AG04450 (cell line): ENCODE measurements around the gene BCAS1. TPM values are rescaled to one million over a fixed set of nuclear protein-coding genes. Genes with fewer than 3 reads are reported as not detected.
"Not testable (repeated sequence)": the region's sequence is repeated elsewhere in the genome, so short reads cannot be mapped to it uniquely, and the experiment has no call there.

ENCODE experiments used
- CTCF ChIA-PET: fragments of 300-600, 350-600 bp; formaldehyde crosslinking; extraction: SDS; loops from one replicate; lab custom pipeline; 2022; ENCODE audit warnings: antibody characterized with exemption, inconsistent platforms; lab: Charles Lee
- POLR2A ChIA-PET: fragments of 350-600 bp; formaldehyde crosslinking; extraction: SDS; loops from one replicate; lab custom pipeline; 2021; ENCODE audit warnings: antibody characterized with exemption, inconsistent platforms; lab: Yijun Ruan, JAX
- DNase-seq: peaks from one replicate; pipeline ENCODE4 v3.0.0-alpha.2; 2011; ENCODE audit warnings: low read depth, low spot score
- H3K27ac ChIP-seq: one replicate; pipeline ENCODE4 v1.5.1; 2012; ENCODE audit warnings: low read depth, low read length, control low read depth
- H3K27me3 ChIP-seq: one replicate; pipeline ENCODE4 v1.6.0; 2012; ENCODE audit warnings: low read length; ENCODE audit not compliant: control insufficient read depth, insufficient read depth
- H3K4me3 ChIP-seq: 2 replicates; pipeline ENCODE4 v1.5.1; 2011; ENCODE audit warnings: mild to moderate bottlenecking, low read depth, low read length, control low read depth
- H3K9me3 ChIP-seq: 2 replicates; pipeline ENCODE4 v1.5.1; 2012; ENCODE audit warnings: low read length; ENCODE audit not compliant: control insufficient read depth, insufficient read depth
- CTCF ChIP-seq: IDR thresholded peaks from 2 replicates; pipeline ENCODE4 v1.5.1; 2011; ENCODE audit warnings: low read depth, low read length, control low read depth, inconsistent platforms
- polyA plus RNA-seq: library from polyadenylated mRNA; depleted of rRNA; stranded (reverse); fragments of >200 nt; gene quantifications from 2 replicates; pipeline ENCODE4 v1.2.3, GENCODE V29; 2011

The BCAS1 gene
- polyA plus RNA-seq, 1 experiment: not detected

GRCh38 chr20:53934421-53935343 is 135.7 kb downstream of the BCAS1 start:
- H3K27ac ChIP-seq: no peak overlapping the region
- CTCF ChIA-PET: interaction anchor here (0.6 to 11.6 kb wide), 6 partner anchors 19 to 387 kb away, joined by 3 to 154 read pairs (median 6); no protein-coding TSS in a partner anchor
- no peaks in the 10 kb centered on the region for H3K9me3 ChIP-seq
- TF ChIP-seq CTCF: no peak
- no peak overlapping the region for H3K4me3 ChIP-seq
- no peaks in the 10 kb centered on the region for H3K27me3 ChIP-seq
- DNase-seq: no peak
- POLR2A ChIA-PET: interaction anchor here (0.7 kb wide), 1 partner anchor 8 kb away, joined by 3 read pairs; no protein-coding TSS in a partner anchor

DNA sequence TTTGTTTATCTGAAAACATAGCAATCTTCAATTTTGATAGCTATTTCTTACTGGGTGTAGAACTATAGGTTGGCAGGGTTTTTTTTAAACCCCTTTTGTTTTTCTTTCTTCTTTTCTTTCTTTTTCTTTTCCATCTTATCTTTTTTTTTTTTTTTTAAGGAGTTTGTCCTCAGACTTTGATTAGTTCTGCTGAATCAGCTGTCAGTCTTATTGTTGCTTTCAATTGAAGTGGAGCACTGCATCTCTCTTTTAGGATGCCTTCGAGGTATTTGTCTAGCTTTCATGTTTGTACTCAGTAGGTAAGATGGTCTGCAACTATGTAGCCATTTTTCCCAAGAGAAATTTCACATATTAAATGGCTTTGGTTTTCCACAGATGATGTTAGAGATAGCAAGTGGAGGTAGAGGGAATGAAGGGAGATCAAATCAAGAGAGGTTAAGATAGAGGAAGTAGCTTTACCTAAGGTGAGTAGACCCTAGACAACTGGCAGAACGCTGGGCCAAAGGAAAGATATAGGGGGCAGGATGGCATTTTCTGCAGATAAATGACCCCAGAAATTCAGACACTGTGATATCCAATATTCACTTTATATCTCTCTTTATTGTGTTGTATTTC is 137.1 kb downstream of the BCAS1 start:
- no peak overlapping the region for H3K27ac ChIP-seq
- POLR2A ChIA-PET: interaction anchor here (0.6 kb wide), 1 partner anchor 219 kb away, joined by 6 read pairs; no protein-coding TSS in a partner anchor

GRCh38 chr20:53932655-53933192 is 137.7 kb downstream of the BCAS1 start:
- H3K4me3 ChIP-seq, DNase-seq, H3K27me3 ChIP-seq, H3K9me3 ChIP-seq, POLR2A ChIA-PET, H3K27ac ChIP-seq: not testable (repeated sequence)
- CTCF ChIA-PET: interaction anchor here (0.7 to 11.6 kb wide), 5 partner anchors 11 to 385 kb away, joined by 3 to 154 read pairs (median 17); no protein-coding TSS in a partner anchor

More for the DNA sequence above, 137.1 kb downstream of the BCAS1 start:
- CTCF ChIA-PET: interaction anchor here (4.6 to 11.6 kb wide), 2 partner anchors 18 to 353 kb away, joined by 38 to 154 read pairs; no protein-coding TSS in a partner anchor
- H3K4me3 ChIP-seq: no peak overlapping the region
- H3K27me3 ChIP-seq: no peaks in the 10 kb centered on the region
- TF ChIP-seq CTCF: no peak
- DNase-seq: no peak
- no peaks in the 10 kb centered on the region for H3K9me3 ChIP-seq

DNA sequence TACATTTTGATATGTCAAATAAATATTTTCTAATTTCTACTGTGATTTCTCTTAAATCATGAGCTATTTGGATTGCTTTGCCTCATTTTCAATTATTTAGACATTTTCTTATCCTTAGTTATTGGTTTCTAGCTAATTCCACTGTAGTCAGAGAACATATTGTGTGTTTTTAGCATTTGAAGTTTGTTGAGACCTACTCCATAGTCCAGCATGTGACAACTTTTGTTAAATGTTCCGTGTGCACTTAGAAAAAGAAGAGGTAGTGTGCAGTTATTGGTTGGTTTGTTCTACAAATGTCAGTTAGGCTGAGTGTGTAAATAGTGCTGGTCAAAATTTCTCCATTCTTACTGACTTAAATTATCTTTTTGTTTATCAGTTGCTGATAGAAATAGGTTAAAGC is 138.8 kb downstream of the BCAS1 start:
- ChIA-PET POLR2A (no interaction called here), CTCF (interaction anchor here (1.1 to 11.6 kb wide), 5 partner anchors 9 to 351 kb away, joined by 4 to 154 read pairs (median 17); no protein-coding TSS in a partner anchor)
- TF ChIP-seq CTCF: no peak
- no peak for DNase-seq
- no peaks in the 10 kb centered on the region for H3K27me3 ChIP-seq
- H3K4me3 ChIP-seq: no peak overlapping the region
- no peaks in the 10 kb centered on the region for H3K9me3 ChIP-seq
- H3K27ac ChIP-seq: no peak overlapping the region

DNA sequence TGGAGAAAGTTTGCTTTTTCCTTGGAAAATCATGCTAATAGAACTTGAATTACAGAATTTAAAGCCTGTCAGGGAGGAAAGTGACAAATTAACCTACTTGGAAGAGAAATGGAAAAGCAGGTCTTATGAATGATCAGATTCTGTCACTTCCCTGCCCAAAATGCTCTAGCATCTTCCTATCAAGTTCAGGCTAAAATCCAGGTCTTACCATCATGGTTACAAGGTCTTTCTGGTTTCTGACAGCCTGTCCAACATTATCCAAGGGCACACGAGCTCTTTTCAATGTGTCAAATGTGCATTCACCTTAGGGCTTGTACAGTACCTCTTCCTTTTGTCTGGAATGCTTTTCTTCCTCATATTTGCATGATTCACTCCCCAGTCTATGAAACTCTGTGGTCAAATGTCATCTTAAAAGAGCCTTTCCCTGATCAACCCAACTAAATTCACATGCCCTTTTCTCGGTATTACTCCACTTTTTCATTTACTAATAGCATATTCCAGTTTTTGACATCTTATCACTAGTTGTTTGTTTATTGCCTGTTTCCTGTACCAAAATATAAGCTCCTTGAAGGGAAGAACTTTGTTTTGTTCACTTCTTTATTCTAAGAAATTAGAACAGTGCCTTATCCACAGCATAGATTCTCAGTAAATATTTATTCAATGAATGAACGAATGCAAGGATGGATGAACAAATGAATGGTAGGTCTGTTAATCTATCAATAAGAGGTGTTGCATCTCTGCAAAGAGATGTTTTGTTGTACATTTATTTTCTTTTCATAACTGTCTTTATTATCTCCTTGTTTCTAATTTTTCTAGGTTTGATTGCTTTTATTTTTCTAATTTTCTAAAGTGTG is 139.5 kb downstream of the BCAS1 start:
- CTCF ChIA-PET: interaction anchor here (1.1 to 3.4 kb wide), 4 partner anchors 9 to 352 kb away, joined by 4 to 20 read pairs (median 10); no protein-coding TSS in a partner anchor
- no peak overlapping the region for H3K27ac ChIP-seq
- POLR2A ChIA-PET: no interaction called here

More for the DNA sequence above, 139.5 kb downstream of the BCAS1 start:
- no peaks in the 10 kb centered on the region for H3K27me3 ChIP-seq
- H3K4me3 ChIP-seq: no peak overlapping the region
- no peaks in the 10 kb centered on the region for H3K9me3 ChIP-seq
- TF ChIP-seq CTCF: no peak
- no peak for DNase-seq
